ENCODE results near the gene PARP11. TPM values are rescaled to one million over a fixed set of nuclear protein-coding genes. Genes with fewer than 3 reads are reported as not detected.
"Not testable (repeated sequence)": the region's sequence is repeated elsewhere in the genome, so short reads cannot be mapped to it uniquely, and the experiment has no call there.

Gene PARP11
- total RNA-seq, 1 experiment from 2014 or later, result not detected

GRCh38 chr12:3841783-3842182, 31.4 kb downstream of the PARP11 start:
- TF ChIP-seq CTCF (conservative IDR thresholded peaks at IDR 0.05), result no peak
- no peak for TF ChIP-seq EZH2 (IDR thresholded peaks at IDR 0.05; ENCODE audit: low read depth)
- Histone ChIP-seq H2AFZ (no peak overlapping the region), H3K4me3 (no peak overlapping the region), H3K9me3 (ENCODE audit: insufficient read depth, low read depth) (no peaks in the 10 kb centered on the region), H3K27ac (no peak overlapping the region), H3K79me2 (ENCODE audit: low read depth) (no peaks in the 10 kb centered on the region), H3K9me2 (ENCODE audit: insufficient read depth) (no peaks in the 10 kb centered on the region), H4K20me1 (ENCODE audit: insufficient read depth) (no peaks in the 10 kb centered on the region), H3K27me3 (ENCODE audit: insufficient read depth, low read depth) (peaks cover 62% of the 10 kb centered on the region), H3K4me2 (no peak overlapping the region), H3K36me3 (ENCODE audit: low read depth) (no peaks in the 10 kb centered on the region), H3F3A (ENCODE audit: insufficient read depth, low read depth) (no peaks in the 10 kb centered on the region), H3K4me1 (replicated peaks; ENCODE audit: insufficient read depth) (no peaks in the 10 kb centered on the region)
- intact Hi-C loops (cut with micrococcal nuclease; ENCODE audit: unreplicated experiment), result no loop called here
- CTCF ChIA-PET, result no interaction called here
- BruUV-seq (replicated peaks), result no TSS peak
- no peak for DNase-seq
- POLR2A ChIA-PET (ENCODE audit: unreplicated experiment), result no interaction called here

GRCh38 chr12:3840833-3841232, 32.4 kb downstream of the PARP11 start:
- H3K79me2 ChIP-seq (ENCODE audit: low read depth); POLR2A ChIA-PET (ENCODE audit: unreplicated experiment); BruUV-seq (replicated peaks); intact Hi-C loops (cut with micrococcal nuclease; ENCODE audit: unreplicated experiment); H3K4me3 ChIP-seq; H3K27ac ChIP-seq; H3K4me2 ChIP-seq; H3F3A ChIP-seq (ENCODE audit: insufficient read depth, low read depth); H4K20me1 ChIP-seq (ENCODE audit: insufficient read depth); H3K36me3 ChIP-seq (ENCODE audit: low read depth); H3K4me1 ChIP-seq (replicated peaks; ENCODE audit: insufficient read depth); H3K9me3 ChIP-seq (ENCODE audit: insufficient read depth, low read depth); DNase-seq; CTCF ChIA-PET; H2AFZ ChIP-seq; H3K9me2 ChIP-seq (ENCODE audit: insufficient read depth): not testable (repeated sequence)
- H3K27me3 ChIP-seq (ENCODE audit: insufficient read depth, low read depth), result peaks cover 69% of the 10 kb centered on the region

- DNase-seq; POLR2A ChIA-PET (ENCODE audit: unreplicated experiment); H4K20me1 ChIP-seq (ENCODE audit: insufficient read depth); BruUV-seq (replicated peaks); H3K4me2 ChIP-seq; H3K36me3 ChIP-seq (ENCODE audit: low read depth); H3K9me3 ChIP-seq (ENCODE audit: insufficient read depth, low read depth); H2AFZ ChIP-seq; intact Hi-C loops (cut with micrococcal nuclease; ENCODE audit: unreplicated experiment); H3K4me1 ChIP-seq (replicated peaks; ENCODE audit: insufficient read depth); H3K9me2 ChIP-seq (ENCODE audit: insufficient read depth); CTCF ChIA-PET; H3K79me2 ChIP-seq (ENCODE audit: low read depth); H3K4me3 ChIP-seq; H3K27ac ChIP-seq; H3F3A ChIP-seq (ENCODE audit: insufficient read depth, low read depth): not testable (repeated sequence)
- peaks cover 65% of the 10 kb centered on the region for H3K27me3 ChIP-seq (ENCODE audit: insufficient read depth, low read depth)
Measured at GRCh38 chr12:3839745-3840144, 33.5 kb downstream of the PARP11 start.

GRCh38 chr12:3838701-3839548, 34.3 kb downstream of the PARP11 start:
- intact Hi-C loops (cut with micrococcal nuclease; ENCODE audit: unreplicated experiment), result not testable (repeated sequence)

More at GRCh38 chr12:3838701-3839548, 34.3 kb downstream of the PARP11 start:
- H3K36me3 ChIP-seq (ENCODE audit: low read depth); DNase-seq; POLR2A ChIA-PET (ENCODE audit: unreplicated experiment); BruUV-seq (replicated peaks); H3K9me3 ChIP-seq (ENCODE audit: insufficient read depth, low read depth); H3K9me2 ChIP-seq (ENCODE audit: insufficient read depth); H4K20me1 ChIP-seq (ENCODE audit: insufficient read depth); H3K4me3 ChIP-seq; H3K4me1 ChIP-seq (replicated peaks; ENCODE audit: insufficient read depth); H2AFZ ChIP-seq; H3K27ac ChIP-seq; H3K4me2 ChIP-seq; H3F3A ChIP-seq (ENCODE audit: insufficient read depth, low read depth); CTCF ChIA-PET; H3K79me2 ChIP-seq (ENCODE audit: low read depth): not testable (repeated sequence)
- peaks cover 58% of the 10 kb centered on the region for H3K27me3 ChIP-seq (ENCODE audit: insufficient read depth, low read depth)
